Anterior cingulate cortex (tissue), 58 donors: ENCODE results near the gene DCN.

Experiments
- DNase-seq, 58 donors: peaks; one replicate each; lab custom pipeline; 2025; lab: John Stamatoyannopoulos, UW

DCN gene

DNA sequence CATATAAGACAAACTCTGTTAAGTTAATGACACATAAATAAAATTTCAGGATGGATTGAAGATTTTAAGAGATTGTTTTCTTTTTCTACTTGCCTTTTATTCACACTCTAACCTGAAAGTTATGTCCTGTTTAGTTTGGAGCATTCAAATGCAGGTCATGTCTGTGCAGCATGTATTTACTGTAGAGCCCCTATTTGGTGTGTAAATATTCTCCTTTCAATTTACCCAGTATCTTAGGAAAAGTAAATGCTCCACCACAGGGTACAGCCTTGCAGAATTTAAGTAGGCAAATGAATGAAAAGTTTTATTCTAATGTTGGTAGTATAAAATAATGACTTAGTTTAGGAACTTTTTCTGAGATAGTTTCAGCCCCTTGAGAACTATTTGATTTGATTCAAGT lies 6.2 kb upstream of the DCN start:
- DNase-seq = no peak

DNA sequence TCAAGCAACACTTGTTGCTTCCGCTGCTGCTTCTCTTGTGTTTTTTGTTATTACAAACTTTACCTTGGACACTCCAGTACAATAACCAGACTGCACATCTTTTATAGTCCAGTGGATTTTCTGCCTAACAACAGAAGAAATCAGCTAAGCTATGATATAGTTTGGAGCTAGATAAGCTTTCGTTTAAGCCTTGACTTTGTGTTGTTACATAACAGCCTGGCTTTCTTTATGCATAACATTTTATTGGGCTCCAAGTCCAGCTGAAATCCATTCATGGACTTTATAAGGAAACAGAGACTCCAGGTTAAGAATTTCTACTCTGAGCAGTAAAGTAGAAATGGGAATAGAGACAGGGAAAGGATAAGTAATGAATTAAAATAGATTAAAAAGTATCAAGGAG lies 3.5 kb upstream of the DCN start:
- no peak for DNase-seq

- no peak for DNase-seq
These were observed 2.8 kb upstream of the DCN start for GRCh38 chr12:91185421-91185820.

DNA sequence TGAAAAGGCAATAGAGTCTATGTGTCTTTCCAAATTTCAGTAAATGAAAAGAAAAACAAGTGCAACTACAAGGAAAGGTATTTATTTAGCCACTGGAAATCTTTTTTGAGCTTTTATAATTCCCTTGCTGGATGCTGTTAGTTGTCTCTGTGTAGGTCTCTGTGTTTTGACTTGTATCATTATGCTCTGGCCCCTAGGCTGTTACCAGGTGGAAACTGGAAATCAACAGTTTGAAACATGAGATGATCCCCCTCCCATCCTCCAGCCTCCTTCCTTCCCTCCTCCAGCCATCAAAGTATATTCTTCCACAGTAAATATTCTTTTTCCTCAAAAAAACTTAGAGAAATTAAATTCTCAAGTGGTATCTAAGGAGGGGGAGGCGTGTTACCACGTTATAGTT lies 934 bp upstream of the DCN start:
- DNase-seq = no peak

DNA sequence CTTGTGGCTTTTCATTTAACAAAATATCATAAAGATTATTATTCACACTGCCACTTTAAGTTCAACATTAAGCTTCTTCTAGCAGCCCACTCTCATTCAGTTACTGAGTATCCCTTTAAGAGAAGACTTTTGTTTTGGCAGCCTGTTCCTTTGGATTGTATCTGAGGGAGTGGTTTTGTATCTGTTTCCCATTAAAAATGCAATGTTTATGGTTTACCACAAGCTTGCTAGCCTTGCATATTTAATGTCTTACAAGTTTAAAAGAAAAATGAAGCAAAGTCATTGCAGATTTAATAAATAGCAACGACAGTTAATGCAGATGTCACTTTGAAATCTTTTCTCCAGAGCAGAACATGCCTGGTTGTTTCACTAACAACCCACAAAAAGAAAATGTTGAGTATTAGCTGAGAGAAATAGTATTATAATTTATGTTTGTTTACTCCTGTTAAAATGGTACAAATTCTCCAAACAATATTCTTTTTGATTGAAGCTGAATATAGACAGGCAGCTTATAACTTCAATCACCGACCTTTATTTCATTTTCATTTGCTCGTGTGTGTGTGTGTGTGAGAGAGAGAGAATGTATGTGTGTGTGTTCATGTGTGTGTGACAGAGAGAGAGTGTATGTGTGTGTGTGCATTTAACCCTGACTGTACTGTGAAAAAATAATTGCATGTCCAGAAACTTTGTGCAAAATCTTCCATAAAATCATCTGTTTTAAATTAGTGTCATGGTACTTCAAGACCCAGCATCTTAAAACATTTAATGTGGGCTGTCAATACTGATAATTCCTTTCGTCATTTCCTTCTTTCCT lies 1.8 kb downstream of the DCN start:
- DNase-seq = no peak

GRCh38 chr12:91179966-91180561 lies 2.6 kb downstream of the DCN start:
- DNase-seq = no peak

DNA sequence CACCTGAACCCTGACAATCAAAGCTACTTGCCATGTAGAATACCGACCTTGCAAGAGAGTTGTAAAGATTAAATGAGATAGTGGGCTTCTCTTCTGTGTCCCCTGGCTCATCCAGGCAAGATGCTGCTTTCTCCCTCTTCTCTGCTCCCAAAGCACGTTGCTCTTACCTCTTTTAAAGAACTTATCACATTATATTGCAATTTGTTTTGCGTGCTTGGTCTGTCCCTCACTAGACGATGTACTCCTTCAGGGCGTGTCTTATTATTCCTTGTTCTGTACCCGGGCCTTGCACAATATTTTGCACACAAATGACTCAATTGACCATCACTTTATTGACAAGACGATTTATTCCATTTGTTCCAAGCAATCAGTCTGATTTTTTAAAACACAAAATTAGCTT lies 3.3 kb downstream of the DCN start:
- DNase-seq = no peak

DNA sequence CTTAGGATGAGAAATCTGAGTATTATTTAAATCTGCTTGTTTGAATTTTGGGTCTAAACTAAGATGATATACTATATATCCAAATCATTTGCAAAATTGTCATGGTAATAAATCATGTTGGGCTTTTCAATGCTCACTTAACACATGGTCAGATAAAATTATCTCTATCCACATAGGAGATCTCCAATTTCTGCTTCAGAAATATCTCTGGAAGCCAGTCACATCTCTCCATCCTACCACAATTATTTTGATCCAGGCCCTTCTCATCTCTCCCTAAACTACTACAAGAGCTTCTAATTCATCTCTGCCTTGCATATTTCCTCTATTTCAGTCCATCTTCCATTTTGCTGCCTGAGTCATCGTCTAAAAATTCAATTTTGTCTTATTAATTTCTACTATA lies 3.8 kb downstream of the DCN start:
- no peak for DNase-seq

DNA sequence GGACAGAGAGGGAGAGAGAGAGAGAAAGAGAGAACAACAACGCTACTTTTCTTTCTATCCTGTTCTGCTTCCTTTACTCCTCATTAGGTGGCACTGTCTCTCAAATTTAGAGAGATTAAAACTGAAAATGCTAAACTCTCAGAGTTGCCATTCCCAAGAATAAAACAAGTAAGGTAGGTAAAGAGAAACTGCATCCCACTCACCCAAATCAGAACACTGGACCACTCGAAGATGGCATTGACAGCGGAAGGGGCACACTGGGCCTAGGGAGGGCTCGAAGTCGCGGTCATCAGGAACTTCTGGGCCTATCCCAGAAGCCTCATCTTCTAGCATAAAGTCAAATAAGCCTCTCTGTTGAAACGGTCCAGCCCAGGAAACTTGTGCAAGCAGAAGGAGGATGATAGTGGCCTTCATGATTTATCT lies 4.5 kb downstream of the DCN start:
- DNase-seq = peak in 7 of 58 donors; percentile 0 to 23 (median 6)

DNA sequence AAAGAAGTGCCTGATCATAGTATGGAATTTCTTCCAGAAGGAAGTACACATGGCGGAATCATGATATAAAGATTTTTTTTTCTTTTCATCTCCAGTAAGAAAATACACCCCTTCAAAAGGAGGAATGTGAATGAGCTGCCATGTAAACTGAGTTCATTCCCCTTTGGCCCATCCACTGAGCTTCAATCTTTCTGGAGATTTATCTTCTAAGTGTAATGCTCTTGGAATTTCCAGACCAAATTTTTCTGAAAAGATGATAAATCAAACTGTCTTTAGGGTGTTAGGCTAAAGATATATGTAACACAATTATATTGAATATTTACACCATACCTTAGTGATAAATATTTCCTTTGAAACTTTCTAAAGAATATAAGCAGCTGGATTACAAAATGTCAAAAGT lies 5.2 kb downstream of the DCN start:
- DNase-seq = no peak

DNA sequence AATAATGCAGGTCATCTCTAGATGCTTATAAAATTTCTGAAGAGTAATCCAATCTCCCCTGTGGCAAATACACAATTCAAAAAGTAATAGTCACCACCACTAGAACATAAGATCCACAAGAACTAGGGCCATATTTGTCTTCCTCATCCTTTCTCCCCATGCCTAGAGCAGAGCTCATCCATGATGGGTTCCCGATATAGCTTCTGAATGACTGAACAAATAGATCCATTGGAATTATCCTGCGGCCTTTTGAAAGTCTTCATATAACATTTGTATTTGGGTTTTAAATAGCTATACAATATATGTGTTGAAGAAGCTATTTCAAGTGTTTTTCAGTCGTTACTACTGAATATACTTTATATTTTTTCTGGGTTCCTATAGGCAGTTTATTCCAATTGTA lies 5.7 kb downstream of the DCN start:
- no peak for DNase-seq

DNA sequence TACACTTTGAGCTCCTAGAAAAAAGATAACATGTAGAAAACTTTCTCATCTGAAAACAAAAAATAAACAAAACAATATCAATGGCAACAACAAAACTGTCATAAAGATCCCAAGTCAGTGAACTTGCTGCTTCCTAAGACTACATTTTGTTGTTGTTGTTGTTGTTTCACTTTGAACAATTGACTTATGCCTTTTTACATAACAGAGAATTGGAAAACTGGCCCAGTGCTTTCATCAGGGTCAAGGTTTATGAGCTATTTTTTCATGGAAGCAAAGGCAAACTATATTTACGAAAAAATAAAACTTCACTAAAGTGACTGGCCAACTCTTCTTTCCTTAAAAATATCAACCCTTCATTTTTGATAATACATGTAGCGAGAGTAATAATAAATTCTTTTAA lies 6.3 kb downstream of the DCN start:
- DNase-seq = no peak

- DNase-seq = no peak
These were observed 9.5 kb downstream of the DCN start for GRCh38 chr12:91173124-91173523.

DNA sequence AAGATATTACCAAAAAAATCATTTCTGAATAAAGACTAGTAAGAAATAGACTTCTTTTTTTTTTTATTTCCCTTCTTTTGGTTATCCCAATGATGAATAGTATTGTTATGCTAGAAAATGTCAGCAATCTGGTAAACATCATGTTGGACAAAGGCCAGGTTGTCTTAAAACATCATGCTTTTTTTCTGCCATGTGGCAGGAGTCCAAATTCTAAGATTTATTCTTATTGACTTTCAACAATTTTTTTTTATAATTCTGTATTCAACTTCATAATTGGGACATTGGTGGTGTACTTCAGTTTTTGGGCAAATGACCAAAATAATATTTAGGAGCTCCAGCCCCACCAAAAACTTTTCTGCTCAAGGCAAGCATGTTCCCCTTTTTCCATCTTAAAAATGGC lies 10.5 kb downstream of the DCN start:
- DNase-seq = no peak

DNA sequence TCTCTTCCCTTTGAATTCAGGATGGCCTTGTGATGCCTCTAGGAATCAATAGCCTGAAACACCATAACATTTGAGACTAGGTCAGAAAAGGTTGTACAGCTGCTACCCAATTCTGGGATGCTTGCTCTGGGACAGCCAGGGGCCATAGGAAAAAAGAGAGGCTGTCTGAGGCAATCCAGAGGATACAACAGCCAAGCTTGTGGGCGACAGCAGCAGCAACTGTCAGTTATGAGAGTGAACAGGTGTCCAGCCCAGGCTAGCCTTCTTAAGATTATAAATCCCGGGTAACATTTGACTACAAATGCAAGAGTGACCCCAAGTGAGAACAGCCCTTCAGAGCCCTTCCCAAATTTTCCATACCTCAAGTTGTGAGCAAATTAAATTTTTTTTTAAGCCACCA lies 11.1 kb downstream of the DCN start:
- no peak for DNase-seq

DNA sequence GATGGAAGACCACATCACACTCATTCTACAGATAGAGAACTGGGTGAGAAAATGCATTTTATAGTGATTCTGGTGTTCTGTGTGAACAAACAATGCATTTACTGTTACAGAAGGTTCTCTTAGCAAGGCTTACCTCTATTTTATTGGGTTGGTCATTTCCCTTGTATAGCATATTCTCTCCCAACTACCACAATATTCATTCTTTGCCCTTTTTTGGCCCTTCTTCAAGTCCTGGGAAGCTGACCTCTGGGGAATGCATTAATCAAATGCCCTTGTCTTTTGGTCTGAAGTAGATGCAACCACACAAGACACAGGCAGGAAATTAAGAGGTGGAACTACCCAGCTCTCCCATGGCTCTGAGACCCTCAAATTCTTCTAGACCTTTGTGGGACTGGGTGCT lies 19.5 kb downstream of the DCN start:
- DNase-seq = no peak

DNA sequence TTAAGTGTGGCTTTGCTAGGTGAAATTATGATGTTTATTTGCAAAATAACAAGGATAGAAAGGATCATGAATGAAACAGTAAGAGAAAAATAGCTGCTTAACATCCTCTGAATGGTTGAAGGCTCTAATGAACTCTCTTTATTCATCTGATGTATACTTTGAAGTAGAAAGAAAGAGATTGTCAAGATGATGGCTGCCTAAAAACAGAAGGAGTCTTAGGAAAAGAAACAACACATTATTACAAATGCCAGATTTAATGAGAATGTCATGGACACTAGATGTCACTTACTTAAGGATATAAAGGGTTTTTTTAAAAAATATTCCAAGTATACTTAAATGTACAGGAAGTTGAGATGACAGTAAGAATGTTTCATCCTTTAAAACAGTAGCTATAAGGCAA lies 21.6 kb downstream of the DCN start:
- DNase-seq = no peak

DNA sequence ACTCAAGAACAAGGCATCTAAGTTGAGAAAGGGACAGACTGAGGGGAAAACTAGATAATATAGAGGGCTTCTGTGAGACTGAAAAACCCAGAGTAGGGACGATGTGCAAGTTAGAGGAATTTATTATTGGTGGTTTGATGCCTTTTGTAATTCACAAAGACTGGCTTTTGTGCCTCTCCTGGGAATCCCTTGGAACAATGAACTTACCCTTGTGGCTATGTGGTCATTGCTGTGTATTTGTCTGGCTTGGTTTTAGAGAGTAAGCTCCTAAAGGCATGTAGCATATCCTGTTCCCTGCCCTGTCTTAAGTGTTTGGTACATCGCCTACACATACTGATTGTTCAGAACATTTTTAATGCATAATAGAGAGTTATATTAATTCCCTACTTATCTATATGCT lies 26.6 kb downstream of the DCN start:
- DNase-seq = no peak

DNA sequence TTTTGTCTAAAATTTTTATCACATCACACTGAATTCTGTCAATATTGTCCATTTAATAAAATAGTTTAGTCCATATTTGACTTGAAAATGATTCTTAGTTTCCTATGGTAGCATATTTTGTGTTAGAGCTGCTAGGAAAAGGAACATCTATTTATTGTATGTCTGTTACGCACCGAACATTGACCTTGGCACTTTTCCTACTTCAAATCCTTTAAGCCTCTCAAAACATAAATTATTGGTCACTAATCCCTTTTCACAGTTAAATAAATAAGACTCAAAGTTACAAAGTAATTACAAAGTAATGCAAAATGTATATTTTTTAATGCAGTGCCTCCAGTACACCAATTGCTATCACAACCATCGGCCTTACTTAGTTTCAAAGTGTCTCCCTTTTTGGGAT lies 28.5 kb downstream of the DCN start:
- no peak for DNase-seq

- DNase-seq = no peak
These were observed 38.6 kb downstream of the DCN start for GRCh38 chr12:91144053-91144452.

DNA sequence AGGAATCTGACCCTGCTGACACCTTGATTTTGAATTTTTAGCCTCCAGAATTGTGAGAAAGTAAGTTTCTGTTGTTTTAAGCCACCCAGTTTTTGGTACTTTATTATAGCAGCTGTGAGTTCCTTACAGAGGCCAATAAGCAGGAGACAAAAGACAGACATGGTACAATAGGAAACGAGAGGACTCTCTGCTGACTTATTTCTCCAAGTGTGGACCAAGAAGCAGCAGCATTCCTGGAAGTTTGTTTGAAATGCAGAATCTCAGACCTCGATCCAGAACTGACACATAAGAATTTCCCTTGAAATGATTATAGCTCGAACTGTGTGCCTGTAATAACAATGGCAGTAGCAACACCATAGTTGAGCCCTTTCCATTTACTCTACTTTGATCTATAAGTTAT lies 39.4 kb downstream of the DCN start:
- DNase-seq = no peak

- no peak for DNase-seq
These were observed 40.4 kb downstream of the DCN start for GRCh38 chr12:91142221-91142631.
